Liver (tissue), 3 donors: Measurements from ENCODE around the gene AATF.

Experiments
- GABPA ChIP-seq, 2 donors: IDR thresholded peaks in 1 of 2; conservative IDR thresholded peaks in 1 of 2; 2 replicates each; pipeline ENCODE4 v1.6.1; 2016; ENCODE audit warnings: antibody characterized with exemption in 2 of 2, mild to moderate bottlenecking in 1 of 2, moderate library complexity in 1 of 2
- HNF4A ChIP-seq, 2 donors: conservative IDR thresholded peaks; 2 replicates each; pipeline ENCODE4 v1.6.1; 2016; ENCODE audit warnings: antibody characterized with exemption in 2 of 2, mild to moderate bottlenecking in 2 of 2
- JUND ChIP-seq, 2 donors: IDR thresholded peaks; 2 replicates each; pipeline ENCODE4 v1.6.1; 2016; ENCODE audit warnings: antibody characterized with exemption in 2 of 2
- NR2F2 ChIP-seq: IDR thresholded peaks from 2 replicates; pipeline ENCODE4 v1.6.1; 2016; ENCODE audit warnings: antibody characterized with exemption
- RAD21 ChIP-seq, 2 donors: IDR thresholded peaks; 2 replicates each; pipeline ENCODE4 v1.6.1; 2016; ENCODE audit warnings: antibody characterized with exemption in 2 of 2, mild to moderate bottlenecking in 2 of 2
- RXRA ChIP-seq, 2 donors: IDR thresholded peaks; 2 replicates each; pipeline ENCODE4 v1.6.1; 2017 to 2018; ENCODE audit warnings: antibody characterized with exemption in 2 of 2, mild to moderate bottlenecking in 1 of 2
- SP1 ChIP-seq: IDR thresholded peaks from 2 replicates; pipeline ENCODE4 v1.6.1; 2018; ENCODE audit warnings: antibody characterized with exemption, mild to moderate bottlenecking
- TAF1 ChIP-seq: conservative IDR thresholded peaks from 2 replicates; pipeline ENCODE4 v1.6.1; 2016; ENCODE audit warnings: antibody characterized with exemption, mild to moderate bottlenecking
- YY1 ChIP-seq: IDR thresholded peaks from 2 replicates; pipeline ENCODE4 v1.6.1; 2016; ENCODE audit warnings: antibody characterized with exemption, mild to moderate bottlenecking
- TF ChIP-seq, protein P1 (sequence below): fragments of 150-350 bp; IDR thresholded peaks from 2 replicates; pipeline ENCODE4 v1.5.1; 2017; ENCODE audit warnings: improper control_type of control experiment, low read depth, low read length; ENCODE audit not compliant: missing input control
- TF ChIP-seq, protein P2 (sequence below): IDR thresholded peaks from 2 replicates; pipeline ENCODE4 v1.6.1; 2016; ENCODE audit warnings: antibody characterized with exemption, mild to moderate bottlenecking
- TF ChIP-seq, protein P3 (sequence below): IDR thresholded peaks from 2 replicates; pipeline ENCODE4 v1.6.1; 2016; ENCODE audit warnings: antibody characterized with exemption
- donor health status: healthy.
- donor health status: healthy.

DNA sequence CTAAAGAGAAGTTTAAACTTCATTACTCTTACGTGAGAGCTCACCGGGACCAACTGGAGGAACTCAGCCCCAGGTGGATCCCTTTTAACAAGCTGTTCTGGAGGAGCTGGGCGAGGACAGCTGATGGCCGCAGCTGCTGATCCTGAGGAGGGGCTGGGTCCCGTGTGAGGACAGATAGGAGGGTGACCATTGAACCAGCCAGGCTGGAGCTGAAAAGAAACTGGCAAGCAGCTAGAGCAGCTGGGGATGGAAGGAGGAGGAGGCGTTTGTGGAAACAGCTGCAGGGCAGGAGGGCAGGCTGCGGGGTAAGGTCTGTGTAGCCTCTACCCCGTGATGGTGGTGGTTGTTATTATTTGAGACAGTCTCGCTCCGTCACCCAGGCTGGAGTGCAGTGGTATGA lies 119.5 kb downstream of the AATF start:
- TF ChIP-seq YY1 (no peak), TAF1 (no peak), SP1 (no peak), GABPA (IDR thresholded peaks at IDR 0.05 in 1 of 2, conservative IDR thresholded peaks at IDR 0.05 in 1 of 2) (no peak), HNF4A (conservative IDR thresholded peaks at IDR 0.05) (no peak), NR2F2 (no peak), JUND (IDR thresholded peaks at IDR 0.05) (no peak), RXRA (IDR thresholded peaks at IDR 0.05) (no peak), RAD21 (IDR thresholded peaks at IDR 0.05) (no peak)
- TF ChIP-seq, protein P1, sequence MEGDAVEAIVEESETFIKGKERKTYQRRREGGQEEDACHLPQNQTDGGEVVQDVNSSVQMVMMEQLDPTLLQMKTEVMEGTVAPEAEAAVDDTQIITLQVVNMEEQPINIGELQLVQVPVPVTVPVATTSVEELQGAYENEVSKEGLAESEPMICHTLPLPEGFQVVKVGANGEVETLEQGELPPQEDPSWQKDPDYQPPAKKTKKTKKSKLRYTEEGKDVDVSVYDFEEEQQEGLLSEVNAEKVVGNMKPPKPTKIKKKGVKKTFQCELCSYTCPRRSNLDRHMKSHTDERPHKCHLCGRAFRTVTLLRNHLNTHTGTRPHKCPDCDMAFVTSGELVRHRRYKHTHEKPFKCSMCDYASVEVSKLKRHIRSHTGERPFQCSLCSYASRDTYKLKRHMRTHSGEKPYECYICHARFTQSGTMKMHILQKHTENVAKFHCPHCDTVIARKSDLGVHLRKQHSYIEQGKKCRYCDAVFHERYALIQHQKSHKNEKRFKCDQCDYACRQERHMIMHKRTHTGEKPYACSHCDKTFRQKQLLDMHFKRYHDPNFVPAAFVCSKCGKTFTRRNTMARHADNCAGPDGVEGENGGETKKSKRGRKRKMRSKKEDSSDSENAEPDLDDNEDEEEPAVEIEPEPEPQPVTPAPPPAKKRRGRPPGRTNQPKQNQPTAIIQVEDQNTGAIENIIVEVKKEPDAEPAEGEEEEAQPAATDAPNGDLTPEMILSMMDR = no peak
- TF ChIP-seq, protein P2, sequence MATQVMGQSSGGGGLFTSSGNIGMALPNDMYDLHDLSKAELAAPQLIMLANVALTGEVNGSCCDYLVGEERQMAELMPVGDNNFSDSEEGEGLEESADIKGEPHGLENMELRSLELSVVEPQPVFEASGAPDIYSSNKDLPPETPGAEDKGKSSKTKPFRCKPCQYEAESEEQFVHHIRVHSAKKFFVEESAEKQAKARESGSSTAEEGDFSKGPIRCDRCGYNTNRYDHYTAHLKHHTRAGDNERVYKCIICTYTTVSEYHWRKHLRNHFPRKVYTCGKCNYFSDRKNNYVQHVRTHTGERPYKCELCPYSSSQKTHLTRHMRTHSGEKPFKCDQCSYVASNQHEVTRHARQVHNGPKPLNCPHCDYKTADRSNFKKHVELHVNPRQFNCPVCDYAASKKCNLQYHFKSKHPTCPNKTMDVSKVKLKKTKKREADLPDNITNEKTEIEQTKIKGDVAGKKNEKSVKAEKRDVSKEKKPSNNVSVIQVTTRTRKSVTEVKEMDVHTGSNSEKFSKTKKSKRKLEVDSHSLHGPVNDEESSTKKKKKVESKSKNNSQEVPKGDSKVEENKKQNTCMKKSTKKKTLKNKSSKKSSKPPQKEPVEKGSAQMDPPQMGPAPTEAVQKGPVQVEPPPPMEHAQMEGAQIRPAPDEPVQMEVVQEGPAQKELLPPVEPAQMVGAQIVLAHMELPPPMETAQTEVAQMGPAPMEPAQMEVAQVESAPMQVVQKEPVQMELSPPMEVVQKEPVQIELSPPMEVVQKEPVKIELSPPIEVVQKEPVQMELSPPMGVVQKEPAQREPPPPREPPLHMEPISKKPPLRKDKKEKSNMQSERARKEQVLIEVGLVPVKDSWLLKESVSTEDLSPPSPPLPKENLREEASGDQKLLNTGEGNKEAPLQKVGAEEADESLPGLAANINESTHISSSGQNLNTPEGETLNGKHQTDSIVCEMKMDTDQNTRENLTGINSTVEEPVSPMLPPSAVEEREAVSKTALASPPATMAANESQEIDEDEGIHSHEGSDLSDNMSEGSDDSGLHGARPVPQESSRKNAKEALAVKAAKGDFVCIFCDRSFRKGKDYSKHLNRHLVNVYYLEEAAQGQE = no peak
- TF ChIP-seq, protein P3, sequence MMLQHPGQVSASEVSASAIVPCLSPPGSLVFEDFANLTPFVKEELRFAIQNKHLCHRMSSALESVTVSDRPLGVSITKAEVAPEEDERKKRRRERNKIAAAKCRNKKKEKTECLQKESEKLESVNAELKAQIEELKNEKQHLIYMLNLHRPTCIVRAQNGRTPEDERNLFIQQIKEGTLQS = no peak
